A549 treated with RU486 at 1 μM for 4 hours (cell line): ENCODE results near the gene MBD3. TPM values are rescaled to one million over a fixed set of nuclear protein-coding genes. Genes with fewer than 3 reads are reported as not detected.

Experiments
- total RNA-seq: library from RNA; stranded (reverse); fragments of 200-300 nt; extraction: Qiagen RNA extraction; gene quantifications from 5 replicates; pipeline ENCODE4 v1.2.3, GENCODE V29; 2022; ENCODE audit warnings: low read depth

MBD3 gene, protein sequence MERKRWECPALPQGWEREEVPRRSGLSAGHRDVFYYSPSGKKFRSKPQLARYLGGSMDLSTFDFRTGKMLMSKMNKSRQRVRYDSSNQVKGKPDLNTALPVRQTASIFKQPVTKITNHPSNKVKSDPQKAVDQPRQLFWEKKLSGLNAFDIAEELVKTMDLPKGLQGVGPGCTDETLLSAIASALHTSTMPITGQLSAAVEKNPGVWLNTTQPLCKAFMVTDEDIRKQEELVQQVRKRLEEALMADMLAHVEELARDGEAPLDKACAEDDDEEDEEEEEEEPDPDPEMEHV
- 28.2 to 52.2 TPM (median 47.2 TPM) in 5 replicates for total RNA-seq

DNA sequence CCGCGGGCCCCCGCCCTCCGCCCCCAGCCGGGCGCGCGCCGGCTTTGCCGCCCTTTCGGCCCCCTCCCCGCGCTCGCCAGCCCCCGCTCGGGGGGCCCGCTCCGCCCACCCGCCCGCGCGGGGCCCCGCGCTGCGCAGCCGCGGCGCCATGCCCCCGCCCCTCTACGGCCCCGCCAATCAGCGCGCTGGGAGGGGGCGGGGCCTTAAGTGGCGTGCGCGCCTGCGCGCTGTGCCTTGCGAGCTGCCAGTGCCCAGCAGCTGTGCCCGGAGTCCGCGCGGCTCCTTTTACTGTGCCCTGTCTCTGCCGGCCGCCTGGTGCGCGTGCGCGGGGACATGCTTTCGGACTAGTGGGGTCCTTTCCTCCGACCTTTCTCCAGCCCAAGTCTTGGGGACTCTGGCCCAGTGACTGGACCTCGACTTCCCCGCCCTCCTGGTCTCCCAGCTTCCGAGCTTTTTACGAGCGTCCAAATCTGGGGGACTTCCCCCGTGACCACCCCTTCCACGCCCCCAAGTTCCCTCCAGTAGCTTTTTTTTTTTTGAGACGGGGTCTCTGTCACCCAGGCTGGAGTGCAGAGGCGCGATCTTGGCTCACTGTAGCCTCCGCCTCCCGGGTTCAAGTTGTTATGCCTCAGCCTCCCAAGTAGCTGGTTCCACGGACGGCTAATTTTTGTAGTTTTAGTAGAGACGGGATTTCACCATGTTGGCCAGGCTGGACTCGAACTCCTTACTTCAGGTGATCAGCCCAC lies at the start of gene MBD3:
Gene MBD3 (minus strand): TSS at position 111 of the 746 bp plus-strand sequence. CDS start 234 bp downstream, outside the sequence.

DNA sequence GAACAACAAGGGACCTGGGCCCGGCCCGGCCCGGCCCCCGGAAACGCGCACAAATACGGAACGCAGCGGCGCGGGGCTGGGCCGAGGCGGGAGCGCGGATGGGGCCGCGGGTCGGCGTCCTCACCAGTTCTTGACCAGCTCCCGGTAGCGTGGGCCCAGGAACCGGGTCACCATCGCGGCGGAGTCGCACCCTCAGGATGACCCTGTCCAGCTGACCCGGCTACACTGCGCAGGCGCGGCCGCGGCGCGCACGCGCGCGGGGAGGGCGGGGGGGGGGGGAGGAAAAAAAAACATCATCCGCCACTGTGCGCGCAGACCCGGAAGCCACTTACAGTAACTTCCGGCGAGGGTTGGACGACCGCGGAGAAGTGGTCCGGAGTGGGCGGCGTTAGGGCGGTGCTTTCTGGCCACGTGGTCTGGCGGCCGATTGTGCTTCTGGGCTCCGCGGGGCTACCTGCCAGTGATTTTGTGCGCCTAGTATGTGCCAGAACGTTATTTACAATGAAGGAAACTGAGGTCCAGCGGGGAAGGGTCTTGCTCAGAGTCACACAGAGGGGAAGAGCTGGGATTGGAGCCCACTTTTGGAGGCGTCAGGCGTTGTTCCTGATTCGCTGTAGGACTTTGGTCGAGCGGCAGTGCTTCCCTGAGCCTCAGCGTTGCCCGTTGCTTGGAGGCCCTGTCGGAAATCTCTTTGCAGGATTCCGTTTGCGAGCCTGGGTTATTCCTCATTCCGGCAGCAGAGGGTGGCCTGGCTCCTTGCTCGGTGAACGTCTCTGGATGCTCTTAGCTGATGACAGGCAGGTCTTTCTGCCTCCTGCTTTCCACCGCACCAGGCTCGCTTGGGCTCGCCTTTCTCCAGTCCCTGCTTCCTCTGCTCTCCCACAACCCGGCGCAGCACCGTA lies 12.8 kb upstream of the MBD3 start, which contains the start of gene UQCR11:
Gene UQCR11 (minus strand): TSS at position 227 of the 902 bp plus-strand sequence. CDS start 53 bp downstream, at position 174.

DNA sequence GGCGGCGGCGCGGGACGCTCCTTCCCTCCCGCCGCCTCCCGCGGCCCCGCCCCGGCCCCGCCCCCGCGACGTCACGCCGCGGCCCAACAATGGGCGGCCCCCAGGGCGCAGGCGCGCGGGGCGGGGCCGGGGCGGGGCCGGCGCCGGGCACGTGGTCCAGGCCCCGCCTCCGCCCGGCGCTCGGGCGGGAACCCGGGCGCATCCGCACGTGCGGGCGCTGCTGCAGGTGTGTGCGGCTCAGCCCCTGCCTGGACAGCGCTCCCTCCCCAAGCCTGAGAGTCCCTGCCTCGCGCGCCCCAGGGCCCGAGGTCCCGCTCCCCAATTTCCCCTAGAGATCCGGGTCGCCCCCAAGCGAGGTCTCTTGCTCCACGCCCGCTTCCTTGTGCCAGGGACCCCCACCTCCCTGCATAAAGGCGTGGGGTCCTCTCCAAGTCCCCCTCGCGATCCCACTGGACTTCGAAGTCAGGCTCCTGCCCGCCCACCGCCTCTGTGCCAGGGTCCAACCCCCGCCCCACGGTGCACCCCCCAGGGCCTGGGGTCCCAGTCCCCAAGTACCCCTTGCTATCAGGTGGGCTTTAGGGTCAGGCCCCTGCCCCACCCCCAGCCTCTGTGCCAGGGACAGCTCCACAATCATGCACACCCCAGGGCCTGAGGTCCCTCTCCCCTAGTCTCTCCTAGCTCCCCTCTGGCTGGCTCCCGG lies 24.2 kb downstream of the MBD3 start, which contains the start of gene MEX3D:
Gene MEX3D (minus strand): TSS at position 6 of the 700 bp plus-strand sequence. CDS start 267 bp downstream, outside the sequence.

Other genes starting within 250 kb of the MBD3 start
- 64.5 to 83.8 TPM (median 67.2 TPM) in 5 replicates for gene NDUFS7, start 209.0 kb downstream of the MBD3 start, total RNA-seq
- 23.9 to 43.1 TPM (median 40.5 TPM) in 5 replicates for gene GAMT, start 191.3 kb downstream of the MBD3 start, total RNA-seq
- 85.0 to 111 TPM (median 101 TPM) in 5 replicates for gene DAZAP1, start 185.3 kb downstream of the MBD3 start, total RNA-seq
- gene RPS15, start 154.5 kb downstream of the MBD3 start, total RNA-seq = 1,330 to 2,073 TPM (median 1,926 TPM) in 5 replicates
- 0.69 to 2.1 TPM (median 1.3 TPM) in 5 replicates for gene APC2, start 142.7 kb downstream of the MBD3 start, total RNA-seq
- 11.0 to 20.5 TPM (median 16.4 TPM) in 5 replicates for gene C19orf25, start 113.7 kb downstream of the MBD3 start, total RNA-seq
- gene PCSK4, start 102.5 kb downstream of the MBD3 start, total RNA-seq = 0.48 to 1.0 TPM (median 0.92 TPM) in 5 replicates
- gene REEP6, start 101.7 kb downstream of the MBD3 start, total RNA-seq = 3.8 to 5.9 TPM (median 5.4 TPM) in 5 replicates
- gene ADAMTSL5, start 79.8 kb downstream of the MBD3 start, total RNA-seq = 2.6 to 3.8 TPM (median 2.8 TPM) in 5 replicates
- not detected in 5 replicates for gene PLK5, start 68.8 kb downstream of the MBD3 start, total RNA-seq
- 6.6 to 14.1 TPM (median 13.2 TPM) in 5 replicates for gene MEX3D, start 24.5 kb downstream of the MBD3 start, total RNA-seq
- 93.4 to 214 TPM (median 164 TPM) in 5 replicates for gene UQCR11, start 12.6 kb upstream of the MBD3 start, total RNA-seq
- 45.9 to 72.5 TPM (median 61.9 TPM) in 5 replicates for gene TCF3, start 59.8 kb upstream of the MBD3 start, total RNA-seq
- gene ONECUT3, start 160.6 kb upstream of the MBD3 start, total RNA-seq = not detected in 5 replicates
- gene ATP8B3, start 219.4 kb upstream of the MBD3 start, total RNA-seq = 1.8 to 3.8 TPM (median 2.6 TPM) in 5 replicates